ENCODE measurements around the gene ABI3. TPM values are rescaled to one million over a fixed set of nuclear protein-coding genes. Genes with fewer than 3 reads are reported as not detected.
"Not testable (repeated sequence)": the region's sequence is repeated elsewhere in the genome, so short reads cannot be mapped to it uniquely, and the experiment has no call there.

ABI3 gene
- total RNA-seq, 1 experiment from 2014 or later = 0.07 TPM

DNA sequence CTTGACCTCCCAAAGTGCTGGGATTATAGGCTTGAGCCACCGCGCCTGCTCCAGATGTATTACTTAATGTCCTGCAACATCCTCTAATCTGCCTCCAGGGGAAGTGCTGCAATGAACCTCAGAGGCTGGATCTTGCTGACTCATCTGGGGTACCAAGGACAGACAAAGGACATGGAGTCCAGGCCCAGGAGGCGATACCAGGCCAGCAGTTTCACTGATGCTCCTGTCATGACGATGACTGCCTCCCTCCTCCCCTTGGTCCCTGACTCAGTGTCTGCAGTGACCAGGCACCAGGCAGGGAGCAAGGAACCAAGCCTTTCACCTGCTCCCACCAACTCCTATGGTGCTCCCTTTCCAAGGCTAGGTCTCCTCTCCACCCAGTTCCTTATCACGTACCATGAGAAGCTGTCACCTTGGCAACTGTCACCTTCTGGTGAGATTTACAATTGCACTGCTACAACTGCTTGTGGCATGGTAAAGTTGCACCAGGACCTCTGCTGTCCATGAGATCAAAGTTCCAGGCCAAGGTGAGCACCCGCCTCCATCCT is 41.7 kb downstream of the ABI3 start:
- peak; percentile 47 for DNase-seq (ENCODE audit: low spot score)

DNA sequence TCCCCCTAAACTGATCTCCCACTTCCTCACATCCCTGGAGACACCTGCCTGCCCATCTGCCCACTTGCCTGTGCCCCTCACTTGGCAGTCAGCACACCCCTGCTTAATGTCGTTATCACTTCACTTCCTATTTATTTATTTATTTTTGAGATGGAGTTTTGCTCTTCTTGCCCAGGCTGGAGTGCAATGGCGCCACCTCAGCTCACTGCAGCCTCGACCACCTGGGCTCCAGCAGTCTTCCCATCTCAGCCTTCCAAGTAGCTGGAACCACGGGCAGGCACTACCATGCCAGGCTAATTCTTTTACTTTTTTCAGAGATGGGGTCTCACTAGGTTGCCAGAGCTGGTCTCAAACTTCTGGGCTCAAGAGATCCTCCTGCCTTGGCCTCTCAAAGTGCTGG is 43.6 kb downstream of the ABI3 start:
- no peak for DNase-seq (ENCODE audit: low spot score)

DNA sequence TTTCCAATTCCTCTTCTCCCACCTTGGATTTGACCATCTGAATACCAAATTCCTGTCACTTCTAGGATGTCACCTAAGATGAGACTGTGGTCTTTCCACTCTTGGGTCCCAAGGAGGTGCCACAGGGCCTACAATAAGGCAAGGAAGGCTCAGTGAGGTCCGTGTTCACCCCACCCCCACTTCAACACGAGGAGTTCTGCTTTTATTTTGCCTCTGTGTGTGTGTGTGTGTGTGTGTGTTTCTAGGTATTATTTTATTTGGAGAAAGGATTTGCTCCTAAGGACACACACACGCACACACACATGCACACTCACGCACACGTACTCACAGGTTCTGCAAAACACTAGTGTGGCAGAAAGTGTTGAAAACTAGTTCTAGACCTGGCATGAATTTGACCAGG is 44.6 kb downstream of the ABI3 start:
- DNase-seq (ENCODE audit: low spot score) = no peak

DNA sequence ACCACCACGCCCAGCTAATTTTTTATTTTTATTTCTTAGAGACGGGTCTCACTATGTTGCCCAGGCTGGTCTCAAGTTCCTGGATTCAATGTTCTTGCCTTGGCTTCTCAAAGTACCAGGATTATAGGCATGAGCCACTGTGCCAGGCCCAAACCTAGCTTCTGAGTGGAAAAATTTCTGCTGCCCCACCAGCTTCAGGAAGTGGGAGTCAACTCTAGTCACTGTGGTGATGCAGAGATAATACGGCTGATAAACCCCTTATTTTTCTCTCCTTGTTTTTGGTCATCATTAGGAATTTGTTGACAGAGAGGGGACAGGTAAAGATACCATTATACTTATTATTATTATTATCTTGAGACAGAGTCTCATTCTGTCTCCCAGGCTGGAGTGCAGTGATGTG is 47.9 kb downstream of the ABI3 start:
- no peak for DNase-seq (ENCODE audit: low spot score)

DNA sequence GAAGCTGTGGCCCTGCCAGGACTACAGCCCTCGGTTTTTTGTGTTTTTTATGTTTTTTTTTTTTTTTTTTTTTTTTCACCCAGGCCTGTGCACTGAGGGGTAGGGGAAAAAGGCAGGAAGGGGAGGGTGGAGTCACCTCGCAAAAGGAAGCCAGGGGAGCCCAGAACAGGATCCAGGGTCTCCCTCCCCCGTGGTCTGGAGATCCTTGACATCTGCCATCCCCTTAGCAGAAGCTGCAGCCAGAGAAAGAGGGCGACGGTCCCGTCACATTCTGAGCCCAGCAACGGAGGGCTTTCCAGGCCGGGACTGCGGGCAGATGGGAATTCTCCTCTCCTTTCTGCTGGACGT is 49.1 kb downstream of the ABI3 start:
- DNase-seq (ENCODE audit: low spot score) = no peak

DNA sequence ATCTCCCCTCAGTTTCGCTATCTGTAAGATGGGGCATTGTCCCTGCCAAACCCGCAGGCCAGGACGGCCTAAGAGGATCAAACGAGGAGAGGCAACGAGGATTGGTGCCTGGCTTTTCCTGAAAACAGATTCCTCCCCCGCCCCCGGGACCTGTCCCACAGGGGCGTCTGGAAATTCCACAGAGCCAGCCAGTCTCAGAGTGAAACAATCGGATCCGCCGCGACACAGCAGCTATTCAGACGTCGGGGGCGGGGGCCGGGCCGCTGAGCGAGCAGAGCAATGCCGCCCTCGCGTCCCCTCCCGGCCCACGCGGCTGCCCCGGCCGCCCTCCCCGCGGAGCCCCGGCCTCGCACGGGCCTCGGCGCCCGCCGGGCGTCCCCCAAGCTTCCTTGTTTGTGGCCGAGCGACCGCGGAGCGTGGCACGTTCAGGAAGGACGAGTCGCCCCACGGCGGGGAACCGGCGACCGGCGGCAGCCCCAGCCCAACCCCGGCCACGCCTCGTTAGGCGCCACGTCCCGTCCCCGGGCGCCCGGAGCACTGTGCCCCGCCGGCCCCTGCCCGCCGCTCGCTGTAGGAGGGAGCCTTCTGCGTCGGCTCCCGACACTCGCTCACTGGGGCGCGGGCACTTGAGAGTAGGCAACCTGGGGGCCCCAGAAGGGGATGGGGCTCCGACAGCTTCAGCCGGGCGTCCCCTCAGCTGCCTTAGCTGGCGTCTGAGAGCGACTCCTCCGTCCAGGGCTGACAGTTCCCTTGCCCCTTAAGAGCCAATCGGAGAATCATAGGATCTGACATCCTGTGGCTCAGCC is 49.7 kb downstream of the ABI3 start:
- DNase-seq (ENCODE audit: low spot score) = peak; percentile 77

DNA sequence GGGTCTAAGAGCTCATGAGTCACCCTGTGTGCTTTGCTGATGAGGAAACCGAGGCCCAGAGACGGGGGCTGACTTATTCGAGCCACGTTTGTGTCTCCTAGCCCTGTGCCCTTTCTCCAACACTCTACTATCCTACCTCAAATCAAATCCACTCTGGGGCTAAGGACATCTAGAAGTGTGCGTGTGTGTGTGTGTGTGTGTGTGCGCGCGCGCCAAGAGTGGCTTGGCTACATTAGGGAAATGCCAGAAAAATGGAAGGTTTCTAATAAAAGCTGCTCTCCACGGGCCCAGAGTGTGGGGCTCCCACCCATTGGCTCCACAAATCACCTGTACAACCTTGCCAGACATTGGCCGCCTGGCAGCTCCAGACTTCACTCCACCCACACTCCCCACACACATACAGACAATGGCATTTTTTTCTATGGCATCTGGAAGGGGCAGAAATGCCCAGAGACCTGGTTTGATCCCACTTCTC is 50.3 kb downstream of the ABI3 start:
- peak; percentile 47 for DNase-seq (ENCODE audit: low spot score)

DNA sequence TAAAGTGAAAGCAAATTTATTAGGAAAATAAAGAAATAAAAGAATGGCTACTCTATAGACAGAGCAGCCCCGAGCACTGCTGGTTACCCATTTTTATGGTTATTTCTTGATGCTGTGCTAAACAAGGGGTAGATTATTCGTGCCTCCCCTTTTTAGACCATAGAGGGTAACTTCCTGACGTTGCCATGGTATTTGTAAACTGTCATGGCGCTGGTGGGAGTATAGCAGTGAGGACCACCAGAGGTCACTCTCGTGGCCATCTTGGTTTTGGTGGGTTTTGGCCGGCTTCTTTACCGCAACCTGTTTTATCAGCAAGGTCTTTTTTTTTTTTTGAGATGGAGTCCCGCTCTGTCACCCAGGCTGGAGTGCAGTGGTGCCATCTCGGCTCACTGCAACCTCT is 51.0 kb downstream of the ABI3 start:
- DNase-seq (ENCODE audit: low spot score) = not testable (repeated sequence)

DNA sequence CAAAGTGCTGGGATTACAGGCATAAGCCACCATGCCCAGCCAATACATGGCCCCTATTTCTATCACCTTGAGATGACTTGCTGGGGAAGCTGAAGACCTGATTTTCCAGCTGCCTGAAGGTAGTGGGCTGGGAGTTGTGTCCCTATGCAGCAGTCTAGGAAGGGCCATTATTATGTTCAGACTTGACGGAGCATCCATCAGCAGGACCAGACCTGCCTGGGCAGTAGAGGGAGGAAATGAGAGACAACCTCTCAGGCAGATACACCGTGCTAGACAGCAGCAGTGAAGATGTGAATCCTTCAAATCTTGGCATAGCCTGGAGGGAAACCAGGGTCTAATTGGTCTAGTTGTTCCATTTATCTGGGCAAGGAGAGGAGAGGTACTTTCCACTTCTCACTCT is 55.7 kb downstream of the ABI3 start:
- no peak for DNase-seq (ENCODE audit: low spot score)

DNA sequence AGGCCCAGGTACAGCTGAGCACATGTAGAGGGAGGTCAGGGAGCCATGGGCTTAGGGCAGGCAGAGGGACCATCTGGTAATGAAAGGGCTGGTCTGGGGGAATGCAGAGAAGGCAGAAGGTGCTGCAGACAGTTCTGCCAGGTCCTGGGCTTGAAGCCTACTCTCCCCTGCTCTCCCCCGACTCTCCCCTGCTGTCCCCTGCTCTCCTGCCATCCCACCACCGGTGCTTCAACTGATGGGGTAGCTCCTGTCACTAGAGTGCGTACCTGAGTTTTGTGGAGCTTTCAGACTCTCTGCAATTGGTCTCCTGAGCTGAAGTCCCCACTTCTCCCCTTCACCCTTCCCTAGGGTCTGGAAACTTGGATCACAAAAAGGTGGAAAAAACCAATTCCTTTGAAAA is 57.4 kb downstream of the ABI3 start:
- DNase-seq (ENCODE audit: low spot score) = no peak

DNA sequence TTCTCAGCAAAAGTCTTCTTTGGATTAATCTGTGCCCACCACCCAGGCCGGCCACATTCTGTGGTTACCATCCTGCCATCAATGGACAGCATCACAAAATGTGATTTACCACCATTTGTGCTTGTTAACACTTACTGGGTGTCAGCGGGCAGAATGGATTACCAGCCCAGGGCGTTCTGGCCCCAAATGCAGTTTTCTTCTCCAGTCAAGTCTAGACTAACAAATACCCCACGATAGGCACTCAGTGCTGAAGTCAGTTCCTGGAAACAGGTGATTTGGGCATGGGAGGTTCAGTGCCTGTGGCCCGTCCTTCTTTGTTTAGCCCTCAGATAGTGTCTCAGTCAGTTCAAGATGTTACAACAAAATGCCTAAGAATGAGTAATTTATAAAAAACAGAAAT is 58.8 kb downstream of the ABI3 start:
- DNase-seq (ENCODE audit: low spot score) = no peak

Other genes with a start within 250 kb of the ABI3 start
- gene GIP, start 242.1 kb upstream of the ABI3 start, total RNA-seq (2014; rRNA removed; shearing (Covaris generic)) = not detected in 2 replicates
- gene IGF2BP1, start 213.3 kb upstream of the ABI3 start, total RNA-seq (2014; rRNA removed; shearing (Covaris generic)) = 14.8 and 16.0 TPM in 2 replicates
- not detected in 2 replicates for gene B4GALNT2, start 77.9 kb upstream of the ABI3 start, total RNA-seq (2014; rRNA removed; shearing (Covaris generic))
- not detected in 2 replicates for gene GNGT2, start 133 bp upstream of the ABI3 start, total RNA-seq (2014; rRNA removed; shearing (Covaris generic))
- 0.22 TPM in 1 of 2 replicates, not detected in the other for gene PHOSPHO1, start 20.1 kb downstream of the ABI3 start, total RNA-seq (2014; rRNA removed; shearing (Covaris generic))
- gene ZNF652, start 151.5 kb downstream of the ABI3 start, total RNA-seq (2014; rRNA removed; shearing (Covaris generic)) = 17.8 and 21.0 TPM in 2 replicates
- 280 and 302 TPM in 2 replicates for gene PHB1, start 204.2 kb downstream of the ABI3 start, total RNA-seq (2014; rRNA removed; shearing (Covaris generic))